Measurements from ENCODE around the gene BTLA.

Gene BTLA

GRCh38 chr3:112481302-112481721 is 18.0 kb downstream of the BTLA start:
- H3K27ac ChIP-seq (ENCODE audit: poor library complexity, severe bottlenecking), result no peak overlapping the region
- no peaks in the 10 kb centered on the region for H3K27me3 ChIP-seq (ENCODE audit: insufficient read depth, poor library complexity, severe bottlenecking)
- no peaks in the 10 kb centered on the region for H3K36me3 ChIP-seq (ENCODE audit: low read depth)
- H3K4me1 ChIP-seq (ENCODE audit: insufficient read depth, poor library complexity, severe bottlenecking), result no peaks in the 10 kb centered on the region
- DNase-seq (ENCODE audit: low spot score), result no peak
- ATAC-seq (ENCODE audit: low read depth), result no peak
- no peak for TF ChIP-seq CTCF (IDR thresholded peaks at IDR 0.05; ENCODE audit: poor library complexity, severe bottlenecking)
- H3K4me3 ChIP-seq (ENCODE audit: severe bottlenecking), result no peak overlapping the region
- no peaks in the 10 kb centered on the region for H3K9me3 ChIP-seq (ENCODE audit: severe bottlenecking)

DNA sequence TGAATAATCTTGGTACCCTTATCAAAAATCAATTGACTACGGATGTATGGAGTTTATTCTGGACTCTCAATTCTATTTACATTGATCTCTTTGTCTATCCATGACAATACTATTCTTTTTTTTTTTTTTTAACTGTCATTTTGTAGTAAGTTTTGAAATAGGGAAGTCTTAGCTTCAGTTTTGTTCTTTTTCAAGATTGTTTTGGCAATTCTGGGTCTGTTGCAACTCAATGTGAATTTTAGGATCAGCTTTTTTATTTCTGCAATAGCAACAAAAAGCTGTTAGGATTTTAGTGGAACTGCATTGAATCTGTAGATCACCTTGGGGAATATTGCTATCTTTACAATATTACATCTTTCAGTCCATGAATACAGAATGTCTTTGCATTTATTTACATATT is 21.4 kb downstream of the BTLA start:
- Histone ChIP-seq H3K9me3 (ENCODE audit: severe bottlenecking) (no peaks in the 10 kb centered on the region), H3K4me1 (ENCODE audit: insufficient read depth, poor library complexity, severe bottlenecking) (no peaks in the 10 kb centered on the region), H3K27ac (ENCODE audit: poor library complexity, severe bottlenecking) (no peak overlapping the region), H3K4me3 (ENCODE audit: severe bottlenecking) (no peak overlapping the region), H3K36me3 (ENCODE audit: low read depth) (no peaks in the 10 kb centered on the region), H3K27me3 (ENCODE audit: insufficient read depth, poor library complexity, severe bottlenecking) (no peaks in the 10 kb centered on the region)
- DNase-seq (ENCODE audit: low spot score) (no peak), ATAC-seq (ENCODE audit: low read depth) (no peak)
- TF ChIP-seq CTCF (IDR thresholded peaks at IDR 0.05; ENCODE audit: poor library complexity, severe bottlenecking), result no peak

DNA sequence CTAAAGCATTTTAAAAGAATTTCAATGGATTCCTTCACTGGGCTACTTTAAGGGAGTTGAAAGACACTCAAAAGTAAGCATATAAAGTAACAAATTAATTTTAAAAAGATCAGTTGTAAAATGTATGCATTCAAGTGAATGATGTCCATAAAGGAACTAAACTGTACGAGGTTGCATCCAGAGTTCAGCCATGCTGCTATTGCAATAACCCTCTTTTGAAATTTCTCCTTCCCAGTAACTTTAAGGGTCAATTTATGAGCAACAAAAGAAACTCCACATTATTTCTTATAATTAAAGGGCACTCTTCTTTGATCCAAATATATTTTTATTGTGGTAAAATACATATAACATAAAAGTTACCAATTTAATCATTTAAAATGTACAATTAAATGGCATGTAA is 22.9 kb downstream of the BTLA start:
- Histone ChIP-seq H3K4me3 (ENCODE audit: severe bottlenecking) (no peak overlapping the region), H3K36me3 (ENCODE audit: low read depth) (no peaks in the 10 kb centered on the region), H3K9me3 (ENCODE audit: severe bottlenecking) (no peaks in the 10 kb centered on the region), H3K27me3 (ENCODE audit: insufficient read depth, poor library complexity, severe bottlenecking) (no peaks in the 10 kb centered on the region), H3K27ac (ENCODE audit: poor library complexity, severe bottlenecking) (no peak overlapping the region), H3K4me1 (ENCODE audit: insufficient read depth, poor library complexity, severe bottlenecking) (no peaks in the 10 kb centered on the region)
- no peak for TF ChIP-seq CTCF (IDR thresholded peaks at IDR 0.05; ENCODE audit: poor library complexity, severe bottlenecking)
- no peak for ATAC-seq (ENCODE audit: low read depth)
- no peak for DNase-seq (ENCODE audit: low spot score)

DNA sequence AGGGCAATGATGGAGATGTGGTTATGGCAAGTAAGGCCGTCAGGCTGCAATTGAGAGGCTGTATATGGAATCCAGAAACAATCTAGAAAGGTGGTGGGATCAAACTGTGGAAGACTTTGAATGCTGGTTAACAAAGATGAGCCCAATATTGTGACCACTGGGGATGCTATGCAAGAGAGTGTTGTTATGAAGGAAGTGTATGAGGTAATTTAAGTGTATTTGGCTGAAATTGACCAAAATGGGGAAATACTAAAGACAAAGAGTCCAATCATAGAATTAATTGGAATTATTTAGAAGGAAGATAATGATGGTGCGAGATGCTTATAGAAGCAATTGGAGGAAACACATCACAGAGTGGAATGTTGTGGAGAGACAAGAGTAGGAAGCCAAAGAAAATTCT is 24.5 kb downstream of the BTLA start:
- ATAC-seq (ENCODE audit: low read depth) (no peak), DNase-seq (ENCODE audit: low spot score) (no peak)
- no peak for TF ChIP-seq CTCF (IDR thresholded peaks at IDR 0.05; ENCODE audit: poor library complexity, severe bottlenecking)
- H3K27me3 ChIP-seq (ENCODE audit: insufficient read depth, poor library complexity, severe bottlenecking), result no peaks in the 10 kb centered on the region
- H3K4me1 ChIP-seq (ENCODE audit: insufficient read depth, poor library complexity, severe bottlenecking), result no peaks in the 10 kb centered on the region
- H3K9me3 ChIP-seq (ENCODE audit: severe bottlenecking), result no peaks in the 10 kb centered on the region
- no peaks in the 10 kb centered on the region for H3K36me3 ChIP-seq (ENCODE audit: low read depth)
- H3K27ac ChIP-seq (ENCODE audit: poor library complexity, severe bottlenecking), result no peak overlapping the region
- no peak overlapping the region for H3K4me3 ChIP-seq (ENCODE audit: severe bottlenecking)

DNA sequence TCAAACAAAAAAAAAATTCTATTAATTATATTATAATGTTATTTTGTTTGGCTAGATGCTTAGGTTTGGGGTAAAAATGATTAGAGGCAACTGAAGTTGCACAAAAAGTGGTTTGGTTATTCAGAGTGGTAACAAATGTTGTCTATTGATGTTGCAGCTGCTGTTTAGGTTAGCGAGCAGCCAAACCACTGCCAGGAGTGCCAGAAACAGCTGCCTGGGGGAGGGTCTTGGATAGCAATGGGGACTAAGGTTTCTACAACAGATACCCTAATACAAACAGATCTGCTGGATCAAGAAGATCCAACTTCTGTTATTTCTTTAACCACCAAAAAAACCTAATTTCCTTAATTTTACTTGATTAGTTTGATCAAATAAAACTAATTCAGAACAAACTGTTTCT is 26.6 kb downstream of the BTLA start:
- Histone ChIP-seq H3K36me3 (ENCODE audit: low read depth) (no peaks in the 10 kb centered on the region), H3K27ac (ENCODE audit: poor library complexity, severe bottlenecking) (no peak overlapping the region), H3K4me3 (ENCODE audit: severe bottlenecking) (no peak overlapping the region), H3K4me1 (ENCODE audit: insufficient read depth, poor library complexity, severe bottlenecking) (no peaks in the 10 kb centered on the region), H3K27me3 (ENCODE audit: insufficient read depth, poor library complexity, severe bottlenecking) (no peaks in the 10 kb centered on the region), H3K9me3 (ENCODE audit: severe bottlenecking) (no peaks in the 10 kb centered on the region)
- no peak for TF ChIP-seq CTCF (IDR thresholded peaks at IDR 0.05; ENCODE audit: poor library complexity, severe bottlenecking)
- no peak for DNase-seq (ENCODE audit: low spot score)
- ATAC-seq (ENCODE audit: low read depth), result no peak

Measured in RWPE2 (cell line).